Measurements from ENCODE around the gene NRTN. TPM values are rescaled to one million over a fixed set of nuclear protein-coding genes. Genes with fewer than 3 reads are reported as not detected.

Gene NRTN
- total and polyA plus RNA-seq, 2 of the 13 experiments (the other 11 are each of a cell fraction or from before 2014, with no cell fraction given) = 4.1 to 5.3 TPM

DNA sequence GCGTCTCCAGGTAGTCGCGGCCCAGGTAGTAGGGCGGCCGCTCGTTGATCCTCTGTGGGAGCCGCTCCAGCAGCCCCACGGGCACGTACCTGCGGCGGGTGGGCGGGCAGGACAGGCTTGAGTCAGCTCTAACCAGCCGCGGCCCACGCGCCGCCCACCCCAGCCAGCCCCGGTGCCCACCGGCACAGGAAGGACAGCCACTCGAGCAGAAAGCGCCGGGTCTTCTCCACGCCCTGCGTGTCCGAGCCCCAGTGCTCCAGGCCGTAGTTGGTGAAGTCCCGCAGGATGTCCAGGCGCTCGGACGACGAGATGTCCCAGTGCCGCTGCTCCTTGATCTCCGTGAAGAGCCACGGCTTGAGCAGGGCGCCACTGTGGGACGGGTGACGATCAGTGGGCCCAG is 19.4 kb upstream of the NRTN start:
- H2AFZ ChIP-seq (ENCODE audit: low read length) = no peak overlapping the region
- DNase-seq (ENCODE audit: low spot score) (no peak), FAIRE-seq (no peak), ATAC-seq (no peak)
- ChIA-PET POLR2A (interaction anchor here (0.6 kb wide), 1 partner anchor 75 kb away, joined by 5 read pairs; no protein-coding TSS in a partner anchor), CTCF (ENCODE audit: low intra/inter-chr PET ratio, low total read pairs) (no interaction called here)
- no peaks in the 10 kb centered on the region for H3K79me2 ChIP-seq (ENCODE audit: insufficient read depth, low read length)
- TF ChIP-seq RBFOX2 (IDR thresholded peaks at IDR 0.05; ENCODE audit: low read depth, low read length) (peak; percentile 58), NRL (CRISPR knock-in tag; IDR thresholded peaks at IDR 0.05; ENCODE audit: borderline replicate concordance) (no peak), PRPF4 (IDR thresholded peaks at IDR 0.05; ENCODE audit: low read depth, low read length, poor library complexity, severe bottlenecking) (no peak), AGO2 (optimal IDR thresholded peaks at IDR 0.05; ENCODE audit: low read depth, low read length) (peak; percentile 30), ZNF839 (CRISPR knock-in tag; IDR thresholded peaks at IDR 0.05; ENCODE audit: borderline replicate concordance) (no peak), ZNF136 (CRISPR knock-in tag; IDR thresholded peaks at IDR 0.05; ENCODE audit: low read depth) (no peak), ZNF510 (CRISPR knock-in tag; IDR thresholded peaks at IDR 0.05; ENCODE audit: low read depth) (no peak), ZNF441 (CRISPR knock-in tag; IDR thresholded peaks at IDR 0.05; ENCODE audit: borderline replicate concordance) (no peak), ZNF75D (CRISPR knock-in tag; IDR thresholded peaks at IDR 0.05; ENCODE audit: borderline replicate concordance) (no peak), ZFP82 (CRISPR knock-in tag; IDR thresholded peaks at IDR 0.05; ENCODE audit: borderline replicate concordance) (no peak)
- TF ChIP-seq, protein P1, sequence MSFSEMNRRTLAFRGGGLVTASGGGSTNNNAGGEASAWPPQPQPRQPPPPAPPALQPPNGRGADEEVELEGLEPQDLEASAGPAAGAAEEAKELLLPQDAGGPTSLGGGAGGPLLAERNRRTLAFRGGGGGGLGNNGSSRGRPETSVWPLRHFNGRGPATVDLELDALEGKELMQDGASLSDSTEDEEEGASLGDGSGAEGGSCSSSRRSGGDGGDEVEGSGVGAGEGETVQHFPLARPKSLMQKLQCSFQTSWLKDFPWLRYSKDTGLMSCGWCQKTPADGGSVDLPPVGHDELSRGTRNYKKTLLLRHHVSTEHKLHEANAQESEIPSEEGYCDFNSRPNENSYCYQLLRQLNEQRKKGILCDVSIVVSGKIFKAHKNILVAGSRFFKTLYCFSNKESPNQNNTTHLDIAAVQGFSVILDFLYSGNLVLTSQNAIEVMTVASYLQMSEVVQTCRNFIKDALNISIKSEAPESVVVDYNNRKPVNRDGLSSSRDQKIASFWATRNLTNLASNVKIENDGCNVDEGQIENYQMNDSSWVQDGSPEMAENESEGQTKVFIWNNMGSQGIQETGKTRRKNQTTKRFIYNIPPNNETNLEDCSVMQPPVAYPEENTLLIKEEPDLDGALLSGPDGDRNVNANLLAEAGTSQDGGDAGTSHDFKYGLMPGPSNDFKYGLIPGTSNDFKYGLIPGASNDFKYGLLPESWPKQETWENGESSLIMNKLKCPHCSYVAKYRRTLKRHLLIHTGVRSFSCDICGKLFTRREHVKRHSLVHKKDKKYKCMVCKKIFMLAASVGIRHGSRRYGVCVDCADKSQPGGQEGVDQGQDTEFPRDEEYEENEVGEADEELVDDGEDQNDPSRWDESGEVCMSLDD (CRISPR knock-in tag; IDR thresholded peaks at IDR 0.05; ENCODE audit: borderline replicate concordance) = no peak
- TF ChIP-seq, protein P2, sequence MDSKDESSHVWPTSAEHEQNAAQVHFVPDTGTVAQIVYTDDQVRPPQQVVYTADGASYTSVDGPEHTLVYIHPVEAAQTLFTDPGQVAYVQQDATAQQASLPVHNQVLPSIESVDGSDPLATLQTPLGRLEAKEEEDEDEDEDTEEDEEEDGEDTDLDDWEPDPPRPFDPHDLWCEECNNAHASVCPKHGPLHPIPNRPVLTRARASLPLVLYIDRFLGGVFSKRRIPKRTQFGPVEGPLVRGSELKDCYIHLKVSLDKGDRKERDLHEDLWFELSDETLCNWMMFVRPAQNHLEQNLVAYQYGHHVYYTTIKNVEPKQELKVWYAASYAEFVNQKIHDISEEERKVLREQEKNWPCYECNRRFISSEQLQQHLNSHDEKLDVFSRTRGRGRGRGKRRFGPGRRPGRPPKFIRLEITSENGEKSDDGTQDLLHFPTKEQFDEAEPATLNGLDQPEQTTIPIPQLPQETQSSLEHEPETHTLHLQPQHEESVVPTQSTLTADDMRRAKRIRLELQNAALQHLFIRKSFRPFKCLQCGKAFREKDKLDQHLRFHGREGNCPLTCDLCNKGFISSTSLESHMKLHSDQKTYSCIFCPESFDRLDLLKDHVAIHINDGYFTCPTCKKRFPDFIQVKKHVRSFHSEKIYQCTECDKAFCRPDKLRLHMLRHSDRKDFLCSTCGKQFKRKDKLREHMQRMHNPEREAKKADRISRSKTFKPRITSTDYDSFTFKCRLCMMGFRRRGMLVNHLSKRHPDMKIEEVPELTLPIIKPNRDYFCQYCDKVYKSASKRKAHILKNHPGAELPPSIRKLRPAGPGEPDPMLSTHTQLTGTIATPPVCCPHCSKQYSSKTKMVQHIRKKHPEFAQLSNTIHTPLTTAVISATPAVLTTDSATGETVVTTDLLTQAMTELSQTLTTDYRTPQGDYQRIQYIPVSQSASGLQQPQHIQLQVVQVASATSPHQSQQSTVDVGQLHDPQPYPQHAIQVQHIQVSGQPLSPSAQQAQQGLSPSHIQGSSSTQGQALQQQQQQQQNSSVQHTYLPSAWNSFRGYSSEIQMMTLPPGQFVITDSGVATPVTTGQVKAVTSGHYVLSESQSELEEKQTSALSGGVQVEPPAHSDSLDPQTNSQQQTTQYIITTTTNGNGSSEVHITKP (CRISPR knock-in tag; IDR thresholded peaks at IDR 0.05; ENCODE audit: low read depth) = no peak
- no peaks in the 10 kb centered on the region for H3K9me3 ChIP-seq (ENCODE audit: low read length)
- in situ Hi-C loops (cut with HindIII; ENCODE audit: extremely low pct_ligation_motif_present, low pct_unique_long_range_greater_than_20kb) = no loop called here
- H3K4me3 ChIP-seq (replicated peaks in 1 of 3; ENCODE audit: insufficient read depth in 1 of 3, low read depth in 2 of 3, low read length in 3 of 3) = no peak overlapping the region
- H3K27ac ChIP-seq (ENCODE audit: extremely low read length, insufficient read depth, low read length) = no peak overlapping the region
- H4K20me1 ChIP-seq (ENCODE audit: insufficient read depth, low read length) = no peaks in the 10 kb centered on the region
- no TSS peak for BruUV-seq (replicated peaks)
- no peak overlapping the region for H3K4me2 ChIP-seq (ENCODE audit: low read depth, low read length)
- no CpG with 5 or more reads among the region's 37 CpGs for WGBS (ENCODE audit: low lambda C conversion rate)
- no peaks in the 10 kb centered on the region for H3K27me3 ChIP-seq (ENCODE audit: control insufficient read depth in 1 of 2, insufficient read depth in 2 of 2, low read length in 2 of 2)
- peaks cover 17 to 40% of the 10 kb centered on the region in 2 experiments; a peak in 4 of 5 replicates for H3K36me3 ChIP-seq (replicated peaks in 1 of 2; ENCODE audit: control insufficient read depth in 1 of 2, insufficient read depth in 2 of 2, low read length in 2 of 2)
- H3K9ac ChIP-seq (ENCODE audit: insufficient read depth, low read depth, low read length) = no peak overlapping the region
- intact Hi-C loops (cut with micrococcal nuclease; ENCODE audit: unreplicated experiment) = no loop called here
- H3K4me1 ChIP-seq (ENCODE audit: insufficient read depth, low read length) = peaks cover 8% of the 10 kb centered on the region
